GM18909 (cell line): ENCODE results near the gene PPFIBP1.
"Not testable (repeated sequence)": the region's sequence is repeated elsewhere in the genome, so short reads cannot be mapped to it uniquely, and the experiment has no call there.

Experiments used
- ATAC-seq: cut with Tn5 transposase; IDR thresholded peaks from one replicate; pipeline ENCODE4 v1.9.1; 2021; ENCODE audit warnings: mild to moderate bottlenecking; ENCODE audit not compliant: unreplicated experiment, poor library complexity

The PPFIBP1 gene

GRCh38 chr12:27734321-27734720 is 210.3 kb downstream of the PPFIBP1 start:
- not testable (repeated sequence) for ATAC-seq

GRCh38 chr12:27743601-27744000 is 219.6 kb downstream of the PPFIBP1 start:
- ATAC-seq, result no peak
